ENCODE results near the gene STRIP1.
"Not testable (repeated sequence)": the region's sequence is repeated elsewhere in the genome, so short reads cannot be mapped to it uniquely, and the experiment has no call there.

Gene STRIP1

GRCh38 chr1:110011527-110012041 is 22.8 kb upstream of the STRIP1 start:
- no peak for DNase-seq

GRCh38 chr1:110012100-110012780 is 22.2 kb upstream of the STRIP1 start:
- no peak for DNase-seq

DNA sequence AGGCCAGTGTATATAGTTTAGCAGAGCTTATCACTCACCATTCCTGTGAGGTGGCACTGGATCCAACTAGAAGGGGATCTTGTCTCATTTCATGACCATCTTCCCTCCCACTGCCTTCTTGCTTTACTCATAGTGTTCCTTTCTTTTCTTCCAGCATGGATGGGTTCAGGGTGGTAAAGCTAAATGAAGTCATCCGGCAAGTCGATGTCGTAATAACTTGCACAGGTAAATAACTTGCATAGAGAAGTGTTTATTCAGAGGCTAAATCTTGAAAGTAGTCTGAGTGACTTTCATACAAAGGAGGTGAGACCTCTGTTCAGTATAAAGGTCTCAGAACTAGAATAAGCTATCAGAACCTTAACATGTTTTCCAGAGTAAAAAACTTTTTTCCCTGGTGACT is 16.6 kb upstream of the STRIP1 start:
- no peak for DNase-seq

GRCh38 chr1:110018396-110018795 is 16.0 kb upstream of the STRIP1 start:
- no peak for DNase-seq

DNA sequence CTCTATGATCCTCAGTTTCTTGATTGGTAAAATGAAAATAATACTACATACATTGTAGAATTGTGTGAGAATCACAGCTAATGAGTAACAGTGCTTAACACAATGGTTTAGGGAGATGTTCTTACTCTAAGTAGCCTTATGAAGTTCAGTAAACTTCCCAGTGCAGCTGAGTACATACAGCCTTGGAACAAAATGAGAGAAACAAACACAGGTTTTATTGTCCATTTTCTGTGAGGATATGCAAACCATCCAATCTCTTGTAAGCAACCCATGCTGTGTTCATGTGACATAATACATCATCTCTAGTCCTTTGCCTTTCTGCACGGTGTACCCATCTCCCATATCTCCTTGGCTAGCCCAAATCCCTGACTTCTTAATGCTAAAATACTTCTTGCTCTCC is 14.7 kb upstream of the STRIP1 start:
- DNase-seq: no peak

GRCh38 chr1:110021285-110021684 is 13.1 kb upstream of the STRIP1 start:
- DNase-seq: no peak

DNA sequence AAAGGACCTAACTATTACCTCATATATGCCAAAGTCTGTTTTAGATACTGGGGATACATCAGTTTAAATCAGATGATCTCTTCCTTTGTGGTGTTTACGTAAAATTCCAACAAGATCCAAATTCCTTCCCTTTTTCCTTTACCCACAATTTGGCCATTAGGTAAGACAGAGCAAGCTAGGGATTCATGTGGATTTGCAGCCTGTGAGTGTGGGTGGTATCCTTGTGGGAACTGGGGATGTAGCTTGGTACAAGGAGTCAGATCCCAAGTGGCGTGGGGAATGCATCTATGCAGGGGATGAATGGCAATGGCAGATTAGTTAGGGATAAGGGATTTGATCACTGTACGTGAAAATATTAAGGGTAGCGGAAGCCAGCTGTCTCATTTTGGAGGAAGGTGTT is 9.8 kb upstream of the STRIP1 start:
- DNase-seq: no peak

DNA sequence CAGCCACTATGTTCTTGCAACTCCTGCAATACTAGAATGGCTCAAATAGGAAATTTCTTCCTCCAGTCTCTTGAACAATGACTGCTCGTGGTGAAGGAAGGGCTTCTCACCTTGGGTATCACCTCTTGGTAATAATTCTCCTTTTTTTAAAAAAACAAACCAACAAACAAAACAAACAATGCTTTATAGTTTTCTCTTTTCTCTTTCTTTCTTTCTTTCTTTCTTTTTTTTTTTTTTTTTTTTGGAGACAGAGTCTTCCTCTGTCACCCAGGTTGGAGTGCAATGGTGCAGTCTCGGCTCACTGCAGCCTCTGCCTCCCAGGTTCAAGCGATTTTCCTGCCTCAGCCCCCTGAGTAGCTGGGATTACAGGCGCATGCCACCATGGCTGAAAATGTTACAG is 3.7 kb upstream of the STRIP1 start:
- not testable (repeated sequence) for DNase-seq

- no peak for DNase-seq
Measured at GRCh38 chr1:110032327-110032726, 2.1 kb upstream of the STRIP1 start.

DNA sequence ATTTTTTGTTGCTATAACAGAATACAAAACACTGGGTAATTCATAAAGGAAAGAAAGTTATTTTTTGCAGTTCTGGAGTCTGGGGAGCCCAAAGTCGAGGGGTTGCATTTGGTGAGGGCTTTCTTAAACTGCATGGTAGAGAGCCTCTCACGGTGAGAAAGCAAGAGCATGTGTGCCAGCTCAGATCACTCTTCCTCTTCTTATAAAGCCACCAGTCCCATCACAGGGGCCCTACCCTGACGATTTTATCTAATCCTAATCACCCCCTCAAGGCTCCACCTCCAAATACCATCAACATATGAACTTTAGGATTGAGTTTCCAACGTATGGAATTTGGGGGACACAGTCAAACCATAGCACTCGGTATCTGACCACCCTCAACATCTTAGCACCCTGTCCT is 1.0 kb upstream of the STRIP1 start:
- no peak for DNase-seq

DNA sequence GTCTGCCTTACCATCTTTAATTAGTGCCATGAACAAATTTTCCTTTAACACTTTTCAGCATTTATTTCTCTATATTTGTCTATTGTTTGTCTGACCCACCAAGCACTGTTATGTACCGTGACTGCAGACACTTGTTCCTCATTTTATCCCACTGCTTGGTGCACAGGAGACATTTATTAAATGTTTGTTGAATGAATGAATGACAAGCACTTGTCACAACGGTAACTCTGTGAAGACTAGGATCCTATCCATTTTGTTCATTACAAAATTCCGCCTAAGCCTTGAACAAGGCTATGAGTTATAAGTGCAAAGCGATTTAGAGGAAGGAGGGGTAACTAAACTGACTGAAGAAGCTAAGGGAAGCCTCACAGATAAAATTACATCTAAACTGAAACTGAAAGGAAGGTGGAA is 379 bp upstream of the STRIP1 start:
- DNase-seq: no peak

DNA sequence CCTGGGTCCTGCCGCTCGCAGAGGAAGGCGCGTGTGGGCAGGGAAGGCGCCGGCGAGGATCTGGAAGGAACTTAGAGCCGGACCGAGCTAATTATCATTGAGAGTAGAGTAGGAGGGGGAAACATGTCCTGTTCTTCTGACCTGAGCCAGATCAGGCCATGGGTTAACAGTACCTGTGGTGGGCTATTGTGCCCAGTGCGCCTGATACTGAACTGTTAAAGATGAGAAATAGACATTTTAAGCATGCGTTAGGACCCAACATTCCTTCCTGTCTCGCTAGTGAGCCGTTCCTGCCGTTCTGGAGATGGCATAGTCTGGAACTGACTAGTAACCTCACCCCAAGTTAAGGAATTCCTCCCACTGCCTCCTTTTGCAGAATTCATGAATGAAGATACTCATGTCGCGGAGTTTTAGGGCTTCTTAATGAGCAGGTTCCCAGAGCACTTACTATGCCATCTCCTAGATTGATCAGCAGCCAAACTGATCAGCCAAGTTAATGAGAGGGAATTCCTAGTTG is 870 bp downstream of the STRIP1 start:
- DNase-seq: no peak

DNA sequence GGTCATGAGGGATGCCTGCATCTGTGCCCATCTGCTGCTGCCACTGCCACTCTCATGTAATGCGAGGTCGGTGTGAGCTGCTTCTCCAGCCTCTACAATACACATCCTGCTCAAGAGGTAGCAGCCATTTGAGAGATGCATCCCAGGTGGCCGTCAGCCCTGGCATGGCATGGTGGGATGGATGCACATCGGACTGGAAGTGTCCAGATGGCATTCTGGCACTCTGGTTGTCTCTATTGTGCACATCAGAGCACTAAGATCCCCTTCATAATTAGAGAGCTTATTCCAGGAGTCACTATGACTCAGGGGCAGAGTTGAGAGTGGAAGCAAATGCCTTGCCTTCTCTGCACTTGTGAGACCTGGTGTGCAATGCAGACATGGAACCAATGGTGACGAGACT is 3.8 kb downstream of the STRIP1 start:
- no peak for DNase-seq

DNA sequence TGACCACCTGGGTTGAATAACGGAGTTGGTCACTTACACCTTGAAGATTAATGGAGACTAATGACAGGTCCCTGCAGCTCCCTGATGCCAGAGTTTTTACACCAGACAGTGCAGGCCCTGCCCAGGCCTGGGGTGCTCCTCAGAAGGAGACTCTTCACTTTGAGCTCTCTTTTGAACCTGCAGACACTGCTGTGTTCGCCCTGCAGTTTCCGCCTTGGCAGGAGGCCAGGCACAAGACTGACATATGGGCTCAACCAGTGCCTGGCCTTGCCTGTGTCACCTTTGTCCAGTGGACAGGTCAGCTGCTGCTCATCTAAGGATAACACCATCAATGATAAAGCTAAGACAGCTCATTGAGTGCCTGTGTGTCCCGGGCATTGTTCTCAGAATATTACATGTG is 5.2 kb downstream of the STRIP1 start:
- DNase-seq: no peak

GRCh38 chr1:110040548-110040947 is 6.1 kb downstream of the STRIP1 start:
- DNase-seq: no peak

DNA sequence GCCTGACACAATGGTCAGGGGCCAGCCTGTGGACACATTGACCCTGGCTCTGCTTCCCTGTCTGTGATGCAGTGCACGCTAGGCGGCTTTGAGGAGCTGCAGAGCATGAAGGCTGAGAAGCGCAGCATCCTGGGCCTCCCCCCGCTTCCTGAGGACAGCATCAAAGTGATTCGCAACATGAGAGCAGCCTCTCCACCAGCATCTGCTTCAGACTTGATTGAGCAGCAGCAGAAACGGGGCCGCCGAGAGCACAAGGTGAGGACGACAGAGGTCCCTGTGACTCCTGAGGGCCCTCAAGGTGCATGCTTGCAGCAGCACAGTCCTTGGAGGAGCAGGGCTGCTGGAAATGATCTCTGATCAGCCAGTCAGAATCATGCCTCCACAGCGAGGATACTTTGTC is 8.6 kb downstream of the STRIP1 start:
- no peak for DNase-seq

GRCh38 chr1:110047463-110047862 is 13.0 kb downstream of the STRIP1 start:
- DNase-seq: no peak

DNA sequence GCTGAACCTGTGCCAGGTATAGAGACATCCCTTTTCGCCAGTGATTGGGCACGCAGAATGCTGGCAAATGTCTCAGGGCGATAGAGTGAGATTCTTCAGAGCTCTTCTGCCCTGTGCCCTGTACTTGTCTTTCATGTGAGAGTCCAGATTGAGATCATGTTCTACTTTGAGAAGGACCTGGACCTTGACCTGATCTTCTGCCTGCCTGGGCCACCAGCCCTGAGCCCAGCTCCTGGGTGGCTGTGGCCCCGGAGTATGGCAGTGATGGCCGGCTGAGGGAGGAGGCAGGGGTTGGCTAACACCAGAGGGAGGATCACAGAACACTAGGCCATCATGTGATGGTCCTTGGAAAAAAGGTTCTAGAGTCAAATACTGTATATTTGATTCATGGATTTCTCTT is 13.8 kb downstream of the STRIP1 start:
- DNase-seq: no peak

DNA sequence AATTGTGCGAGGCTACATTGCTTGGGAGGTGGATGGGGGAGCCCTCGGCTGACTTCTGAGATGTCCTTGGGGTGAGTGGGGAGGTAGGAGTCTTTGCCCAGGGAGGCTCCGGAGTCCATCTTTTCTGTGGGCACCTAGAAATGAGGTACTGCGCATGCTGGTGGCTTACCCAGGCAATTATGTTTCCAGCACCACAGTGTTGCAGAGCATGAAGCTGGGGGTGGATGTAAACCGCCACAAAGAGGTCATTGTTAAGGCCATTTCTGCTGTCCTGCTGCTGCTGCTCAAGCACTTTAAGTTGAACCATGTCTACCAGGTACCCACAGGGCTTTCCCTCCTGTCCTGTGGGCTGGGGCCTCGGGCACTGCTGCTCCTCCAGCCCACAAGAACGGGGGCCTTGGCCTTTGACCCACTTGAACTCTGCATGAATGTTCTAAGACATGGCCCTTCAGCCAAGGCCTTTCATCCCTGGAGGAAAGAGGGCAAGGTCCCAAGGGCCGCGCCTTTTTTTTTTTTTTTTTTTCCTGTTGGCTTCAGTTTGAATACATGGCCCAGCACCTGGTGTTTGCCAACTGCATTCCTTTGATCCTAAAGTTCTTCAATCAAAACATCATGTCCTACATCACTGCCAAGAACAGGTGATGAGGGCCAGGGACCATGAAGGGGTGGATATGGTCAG is 14.6 kb downstream of the STRIP1 start:
- no peak for DNase-seq

GRCh38 chr1:110049801-110050601 is 15.6 kb downstream of the STRIP1 start:
- no peak for DNase-seq

DNA sequence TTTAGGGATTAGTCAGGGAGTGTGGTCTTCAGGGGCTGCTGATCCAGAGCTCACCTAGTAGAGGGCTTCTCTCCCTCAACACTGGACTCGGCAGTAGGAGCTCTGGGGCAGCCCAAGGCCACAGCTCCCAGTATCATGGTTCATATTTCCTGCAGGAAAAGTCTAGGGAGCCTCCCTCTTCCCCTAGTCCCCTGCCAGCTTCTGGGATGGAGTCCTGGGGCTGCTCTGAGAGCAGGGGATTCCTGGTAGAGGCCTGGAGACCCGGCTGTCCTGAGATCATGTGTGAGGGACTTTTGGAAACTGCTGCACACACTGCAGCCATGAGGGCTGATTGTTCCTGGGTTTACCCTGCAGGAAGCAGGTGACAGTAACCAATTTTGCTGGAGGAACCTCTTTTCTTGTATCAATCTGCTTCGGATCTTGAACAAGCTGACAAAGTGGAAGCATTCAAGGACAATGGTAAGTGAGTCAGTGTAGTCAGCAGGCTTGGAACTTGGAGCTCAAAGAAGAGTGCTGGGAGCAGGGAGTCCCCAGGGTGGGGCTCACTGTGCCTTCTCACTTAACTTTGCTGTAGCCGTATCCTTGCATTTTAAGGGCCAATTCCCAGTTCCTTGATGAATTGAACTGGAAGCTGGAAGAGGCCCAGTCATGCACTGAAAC is 16.3 kb downstream of the STRIP1 start:
- no peak for DNase-seq

GRCh38 chr1:110051262-110051648 is 16.8 kb downstream of the STRIP1 start:
- no peak for DNase-seq
